Upper lobe of right lung (tissue), 1 donor: Measurements from ENCODE around the gene FGF23. TPM values are rescaled to one million over a fixed set of nuclear protein-coding genes. Genes with fewer than 3 reads are reported as not detected.

Experiments used
- ATAC-seq: fragments of 200-7000 bp; cut with Tn5 transposase; one replicate; pipeline ENCODE4 v1.9.1; 2020; ENCODE audit warnings: mild to moderate bottlenecking, moderate library complexity
- DNase-seq: peaks from one replicate; pipeline ENCODE4 v3.0.0-alpha.2; 2020
- H3K27ac ChIP-seq: fragments of 200-600 bp; one replicate; pipeline ENCODE4 v1.8.0; 2022
- H3K27me3 ChIP-seq: fragments of 200-600 bp; one replicate; pipeline ENCODE4 v1.8.0; 2022; ENCODE audit warnings: mild to moderate bottlenecking
- H3K36me3 ChIP-seq: fragments of 200-600 bp; one replicate; pipeline ENCODE4 v1.8.0; 2022
- H3K4me1 ChIP-seq: fragments of 200-600 bp; one replicate; pipeline ENCODE4 v1.8.0; 2022
- H3K4me3 ChIP-seq: fragments of 200-600 bp; one replicate; pipeline ENCODE4 v1.8.0; 2022; ENCODE audit warnings: mild to moderate bottlenecking
- H3K9me3 ChIP-seq: fragments of 200-600 bp; one replicate; pipeline ENCODE4 v1.8.0; 2022
- intact Hi-C: fragments of 100-400 bp; cut with DNase I; formaldehyde crosslinking; loops from one replicate; pipeline ENCODE4 v1.11.0; 2022
- total RNA-seq: library from RNA; stranded (reverse); fragmentation: NEBNext Ultra II Directional; extraction: Animal tissue kit (Norgen Biotek cat#: 25700); gene quantifications from one replicate; pipeline ENCODE4 v1.2.1, GENCODE V29; 2021
- TF ChIP-seq, protein P1 (sequence below): fragments of 200-600 bp; IDR thresholded peaks from one replicate; pipeline ENCODE4 v1.8.0; 2022; ENCODE audit warnings: antibody characterized with exemption
- donor health status: DM: no; HTN: yes; CAD: no; lungs with severe emphysema.

The FGF23 gene
- total RNA-seq, 1 donor from 2014 or later, result not detected

DNA sequence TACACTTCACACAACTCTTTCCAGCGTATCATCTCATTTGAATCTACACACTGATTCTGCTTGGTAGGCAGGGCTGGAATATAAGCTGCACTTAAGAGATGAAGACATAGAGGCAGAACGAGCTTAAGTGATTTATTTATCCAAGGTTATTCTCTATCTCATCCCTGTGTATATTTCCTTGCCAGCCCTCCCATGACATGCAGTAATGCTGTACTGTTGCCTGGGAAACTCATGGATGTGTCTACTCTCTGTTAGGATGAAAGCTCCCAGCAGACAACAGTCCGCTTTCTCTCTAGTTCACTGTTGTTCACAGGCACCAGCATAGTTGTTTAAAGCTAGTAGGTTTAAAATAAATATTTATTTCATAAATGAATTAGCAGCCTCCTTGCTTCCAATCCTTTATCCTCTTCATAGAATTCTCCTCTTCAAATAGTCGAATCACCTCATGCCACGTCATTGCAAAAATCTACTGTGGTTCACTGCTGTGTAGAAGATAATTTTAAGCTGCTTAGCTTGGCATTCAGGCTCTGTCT, 40.7 kb upstream of the FGF23 start:
- H3K9me3 ChIP-seq, result no peaks in the 10 kb centered on the region
- no peak overlapping the region for H3K27ac ChIP-seq
- ATAC-seq, result no peak
- intact Hi-C loops, result no loop called here
- H3K4me3 ChIP-seq, result no peak overlapping the region
- peaks cover 12% of the 10 kb centered on the region for H3K27me3 ChIP-seq
- no peaks in the 10 kb centered on the region for H3K36me3 ChIP-seq
- H3K4me1 ChIP-seq, result no peaks in the 10 kb centered on the region
- TF ChIP-seq, protein P1, sequence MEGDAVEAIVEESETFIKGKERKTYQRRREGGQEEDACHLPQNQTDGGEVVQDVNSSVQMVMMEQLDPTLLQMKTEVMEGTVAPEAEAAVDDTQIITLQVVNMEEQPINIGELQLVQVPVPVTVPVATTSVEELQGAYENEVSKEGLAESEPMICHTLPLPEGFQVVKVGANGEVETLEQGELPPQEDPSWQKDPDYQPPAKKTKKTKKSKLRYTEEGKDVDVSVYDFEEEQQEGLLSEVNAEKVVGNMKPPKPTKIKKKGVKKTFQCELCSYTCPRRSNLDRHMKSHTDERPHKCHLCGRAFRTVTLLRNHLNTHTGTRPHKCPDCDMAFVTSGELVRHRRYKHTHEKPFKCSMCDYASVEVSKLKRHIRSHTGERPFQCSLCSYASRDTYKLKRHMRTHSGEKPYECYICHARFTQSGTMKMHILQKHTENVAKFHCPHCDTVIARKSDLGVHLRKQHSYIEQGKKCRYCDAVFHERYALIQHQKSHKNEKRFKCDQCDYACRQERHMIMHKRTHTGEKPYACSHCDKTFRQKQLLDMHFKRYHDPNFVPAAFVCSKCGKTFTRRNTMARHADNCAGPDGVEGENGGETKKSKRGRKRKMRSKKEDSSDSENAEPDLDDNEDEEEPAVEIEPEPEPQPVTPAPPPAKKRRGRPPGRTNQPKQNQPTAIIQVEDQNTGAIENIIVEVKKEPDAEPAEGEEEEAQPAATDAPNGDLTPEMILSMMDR, result no peak
- no peak for DNase-seq

DNA sequence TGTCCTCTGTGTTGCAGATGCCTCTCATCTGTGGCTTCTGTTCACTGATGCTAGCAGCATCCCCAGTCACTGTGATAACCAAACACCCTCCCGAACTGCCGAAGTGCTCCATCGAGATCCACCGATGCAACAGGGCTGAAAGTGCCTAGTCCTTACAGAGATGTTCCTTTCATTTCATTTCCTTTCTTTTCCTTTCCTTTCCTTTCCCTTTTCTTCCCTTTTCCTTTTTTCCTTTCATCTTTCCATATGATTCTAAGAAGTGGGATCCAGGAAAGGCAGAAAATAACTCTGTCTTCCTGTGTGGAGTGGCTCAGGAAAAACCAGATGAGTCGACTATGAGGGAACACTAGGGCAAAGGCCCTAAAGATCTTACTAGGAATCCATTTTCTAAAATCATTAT, 39.4 kb upstream of the FGF23 start:
- H3K36me3 ChIP-seq, result no peaks in the 10 kb centered on the region
- intact Hi-C loops, result no loop called here
- no peak overlapping the region for H3K4me3 ChIP-seq
- TF ChIP-seq, protein P1, result no peak
- peaks cover 14% of the 10 kb centered on the region for H3K27me3 ChIP-seq
- H3K27ac ChIP-seq, result no peak overlapping the region
- H3K9me3 ChIP-seq, result no peaks in the 10 kb centered on the region
- no peak for DNase-seq
- no peak for ATAC-seq
- no peaks in the 10 kb centered on the region for H3K4me1 ChIP-seq

DNA sequence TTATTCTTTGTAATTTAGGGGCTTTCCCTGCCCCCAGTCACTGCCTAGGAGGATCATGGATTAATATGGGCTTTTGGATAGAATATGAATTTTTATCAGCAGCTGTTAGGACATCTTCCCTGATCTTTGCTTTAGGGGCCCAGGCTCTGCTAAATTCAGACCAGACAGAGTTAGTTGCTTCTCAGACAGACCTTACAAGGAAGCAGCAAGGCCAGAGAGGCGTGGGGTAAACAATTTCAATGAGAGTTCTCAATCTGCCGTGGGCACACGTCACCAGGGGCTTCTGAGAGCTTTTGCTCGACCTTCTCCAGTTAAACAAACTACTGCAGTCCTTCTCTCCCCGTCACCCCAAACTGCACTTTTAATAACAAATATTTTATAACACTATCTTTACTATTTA, 38.4 kb upstream of the FGF23 start:
- Histone ChIP-seq H3K4me3 (no peak overlapping the region), H3K36me3 (no peaks in the 10 kb centered on the region), H3K4me1 (no peaks in the 10 kb centered on the region), H3K9me3 (no peaks in the 10 kb centered on the region), H3K27ac (no peak overlapping the region), H3K27me3 (peaks cover 14% of the 10 kb centered on the region)
- no peak for ATAC-seq
- intact Hi-C loops, result no loop called here
- TF ChIP-seq, protein P1, result no peak
- no peak for DNase-seq

DNA sequence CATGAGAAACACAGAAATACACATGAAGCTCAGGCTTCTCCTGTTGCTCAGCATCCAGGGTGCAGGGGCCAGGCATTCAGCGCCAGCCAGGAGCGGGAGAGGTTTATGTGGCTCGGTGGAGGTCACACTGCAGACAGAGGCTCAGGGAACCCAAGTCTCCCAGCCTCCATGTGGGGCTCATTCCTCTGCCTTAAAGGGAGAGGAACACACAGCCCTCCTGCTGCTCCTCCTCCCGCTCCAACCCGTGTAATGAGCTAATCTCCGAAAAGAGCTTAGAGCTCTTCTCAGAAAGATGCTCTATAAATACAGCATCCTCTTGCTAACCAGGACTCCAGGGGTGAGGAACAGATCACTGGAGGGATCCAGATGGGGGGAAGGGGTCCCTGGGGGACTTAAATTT, 37.9 kb upstream of the FGF23 start:
- intact Hi-C loops, result no loop called here
- TF ChIP-seq, protein P1, result no peak
- Histone ChIP-seq H3K36me3 (no peaks in the 10 kb centered on the region), H3K4me1 (no peaks in the 10 kb centered on the region), H3K27ac (no peak overlapping the region), H3K27me3 (peaks cover 14% of the 10 kb centered on the region), H3K9me3 (no peaks in the 10 kb centered on the region), H3K4me3 (no peak overlapping the region)
- ATAC-seq, result no peak
- DNase-seq, result no peak

DNA sequence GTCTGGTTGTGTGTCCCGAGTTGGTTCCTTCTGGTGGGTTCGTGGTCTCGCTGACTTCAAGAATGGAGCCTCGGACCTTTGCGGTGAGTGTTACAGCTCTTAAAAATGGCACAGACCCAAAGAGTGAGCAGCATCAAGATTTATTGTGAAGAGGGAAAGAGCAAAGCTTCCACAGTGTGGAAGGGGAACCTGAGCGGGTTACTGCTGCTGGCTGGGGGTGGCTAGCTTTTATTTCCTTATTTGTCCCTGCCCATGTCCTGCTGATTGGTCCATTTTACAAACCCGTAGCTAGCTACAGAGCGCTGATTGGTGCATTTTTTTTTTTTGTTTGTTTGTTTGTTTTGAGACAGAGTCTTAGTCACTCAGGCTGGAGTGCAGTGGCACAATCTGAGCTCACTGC, 36.8 kb upstream of the FGF23 start:
- intact Hi-C loops, result no loop called here
- TF ChIP-seq, protein P1, result no peak
- peaks cover 14% of the 10 kb centered on the region for H3K27me3 ChIP-seq
- ATAC-seq, result no peak
- H3K27ac ChIP-seq, result no peak overlapping the region
- no peaks in the 10 kb centered on the region for H3K4me1 ChIP-seq
- no peak overlapping the region for H3K4me3 ChIP-seq
- no peaks in the 10 kb centered on the region for H3K36me3 ChIP-seq
- no peaks in the 10 kb centered on the region for H3K9me3 ChIP-seq
- DNase-seq, result no peak

DNA sequence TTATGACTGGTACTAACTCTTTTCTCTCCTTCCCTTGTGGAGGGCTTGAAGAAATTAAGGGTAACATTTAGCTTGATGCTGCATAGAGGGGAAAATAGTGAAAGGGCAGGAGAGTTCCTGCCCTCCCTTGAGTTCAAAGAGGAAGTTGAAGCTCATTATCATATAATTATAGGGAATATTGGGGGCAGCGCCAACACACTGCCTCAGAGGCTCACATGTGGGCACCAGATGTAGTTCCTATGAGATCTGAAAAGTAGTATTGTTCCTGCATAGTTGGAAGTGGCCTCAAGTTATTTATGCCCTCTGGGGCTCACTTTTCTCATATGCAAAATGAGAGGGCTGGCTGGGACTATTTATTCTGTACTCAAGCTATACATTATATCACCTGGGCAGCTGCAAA, 33.0 kb upstream of the FGF23 start:
- Histone ChIP-seq H3K9me3 (no peaks in the 10 kb centered on the region), H3K27ac (no peak overlapping the region), H3K4me3 (no peak overlapping the region), H3K36me3 (no peaks in the 10 kb centered on the region), H3K4me1 (no peaks in the 10 kb centered on the region), H3K27me3 (peaks cover 6% of the 10 kb centered on the region)
- no peak for ATAC-seq
- TF ChIP-seq, protein P1, result no peak
- DNase-seq, result no peak
- intact Hi-C loops, result no loop called here
